Measurements from ENCODE around the gene ACP4. TPM values are rescaled to one million over a fixed set of nuclear protein-coding genes. Genes with fewer than 3 reads are reported as not detected.

Gene ACP4
- total and polyA plus RNA-seq, 2 experiments from 2014 or later = not detected

DNA sequence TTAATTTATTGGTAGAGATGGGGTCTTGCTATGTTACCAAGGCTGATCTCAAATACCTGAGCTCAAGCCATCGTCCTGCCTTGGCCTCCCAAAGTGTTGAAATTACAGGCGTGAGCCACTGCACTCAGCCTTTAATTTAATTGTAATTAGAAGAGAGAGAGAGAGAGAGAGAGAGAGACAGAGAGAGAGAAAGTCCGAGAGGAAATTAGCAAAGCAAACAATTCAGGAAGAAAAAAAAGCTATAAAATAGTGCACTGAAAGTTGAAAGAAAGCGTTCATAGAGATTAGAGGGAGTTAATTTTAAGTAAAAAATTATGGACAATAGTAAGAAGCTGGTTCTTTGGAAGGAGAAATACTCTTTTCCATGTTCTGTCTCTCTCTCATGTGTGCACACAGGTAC, 13.0 kb upstream of the ACP4 start:
- H4K20me1 ChIP-seq (replicated peaks; ENCODE audit: insufficient read depth) = no peaks in the 10 kb centered on the region
- peak overlapping the region; percentile 69 for H3K4me2 ChIP-seq
- peaks cover 33% of the 10 kb centered on the region for H3K36me3 Mint-ChIP-seq (ENCODE audit: low read depth)
- peaks cover 13% of the 10 kb centered on the region for H3K4me1 ChIP-seq (ENCODE audit: insufficient read depth)
- DNase-seq (ENCODE audit: low spot score) (no peak), ATAC-seq (no peak)
- TF ChIP-seq ZNF114 (CRISPR knock-in tag; IDR thresholded peaks at IDR 0.05) (no peak), EZH2 (IDR thresholded peaks at IDR 0.05; ENCODE audit: low read depth, unreplicated experiment) (no peak), EZH2phosphoT487 (IDR thresholded peaks at IDR 0.05; ENCODE audit: unreplicated experiment) (no peak), NANOG (IDR thresholded peaks at IDR 0.05; ENCODE audit: borderline replicate concordance) (no peak), STAT1 (IDR thresholded peaks at IDR 0.05; ENCODE audit: unreplicated experiment) (no peak), CREB1 (CRISPR knock-in tag; IDR thresholded peaks at IDR 0.05; ENCODE audit: low read depth) (no peak), POLR2AphosphoS5 (IDR thresholded peaks at IDR 0.05; ENCODE audit: low read depth) (no peak), REST (IDR thresholded peaks at IDR 0.05; ENCODE audit: unreplicated experiment) (no peak), JUNB (IDR thresholded peaks at IDR 0.05; ENCODE audit: unreplicated experiment) (no peak)
- TF ChIP-seq, protein P1, sequence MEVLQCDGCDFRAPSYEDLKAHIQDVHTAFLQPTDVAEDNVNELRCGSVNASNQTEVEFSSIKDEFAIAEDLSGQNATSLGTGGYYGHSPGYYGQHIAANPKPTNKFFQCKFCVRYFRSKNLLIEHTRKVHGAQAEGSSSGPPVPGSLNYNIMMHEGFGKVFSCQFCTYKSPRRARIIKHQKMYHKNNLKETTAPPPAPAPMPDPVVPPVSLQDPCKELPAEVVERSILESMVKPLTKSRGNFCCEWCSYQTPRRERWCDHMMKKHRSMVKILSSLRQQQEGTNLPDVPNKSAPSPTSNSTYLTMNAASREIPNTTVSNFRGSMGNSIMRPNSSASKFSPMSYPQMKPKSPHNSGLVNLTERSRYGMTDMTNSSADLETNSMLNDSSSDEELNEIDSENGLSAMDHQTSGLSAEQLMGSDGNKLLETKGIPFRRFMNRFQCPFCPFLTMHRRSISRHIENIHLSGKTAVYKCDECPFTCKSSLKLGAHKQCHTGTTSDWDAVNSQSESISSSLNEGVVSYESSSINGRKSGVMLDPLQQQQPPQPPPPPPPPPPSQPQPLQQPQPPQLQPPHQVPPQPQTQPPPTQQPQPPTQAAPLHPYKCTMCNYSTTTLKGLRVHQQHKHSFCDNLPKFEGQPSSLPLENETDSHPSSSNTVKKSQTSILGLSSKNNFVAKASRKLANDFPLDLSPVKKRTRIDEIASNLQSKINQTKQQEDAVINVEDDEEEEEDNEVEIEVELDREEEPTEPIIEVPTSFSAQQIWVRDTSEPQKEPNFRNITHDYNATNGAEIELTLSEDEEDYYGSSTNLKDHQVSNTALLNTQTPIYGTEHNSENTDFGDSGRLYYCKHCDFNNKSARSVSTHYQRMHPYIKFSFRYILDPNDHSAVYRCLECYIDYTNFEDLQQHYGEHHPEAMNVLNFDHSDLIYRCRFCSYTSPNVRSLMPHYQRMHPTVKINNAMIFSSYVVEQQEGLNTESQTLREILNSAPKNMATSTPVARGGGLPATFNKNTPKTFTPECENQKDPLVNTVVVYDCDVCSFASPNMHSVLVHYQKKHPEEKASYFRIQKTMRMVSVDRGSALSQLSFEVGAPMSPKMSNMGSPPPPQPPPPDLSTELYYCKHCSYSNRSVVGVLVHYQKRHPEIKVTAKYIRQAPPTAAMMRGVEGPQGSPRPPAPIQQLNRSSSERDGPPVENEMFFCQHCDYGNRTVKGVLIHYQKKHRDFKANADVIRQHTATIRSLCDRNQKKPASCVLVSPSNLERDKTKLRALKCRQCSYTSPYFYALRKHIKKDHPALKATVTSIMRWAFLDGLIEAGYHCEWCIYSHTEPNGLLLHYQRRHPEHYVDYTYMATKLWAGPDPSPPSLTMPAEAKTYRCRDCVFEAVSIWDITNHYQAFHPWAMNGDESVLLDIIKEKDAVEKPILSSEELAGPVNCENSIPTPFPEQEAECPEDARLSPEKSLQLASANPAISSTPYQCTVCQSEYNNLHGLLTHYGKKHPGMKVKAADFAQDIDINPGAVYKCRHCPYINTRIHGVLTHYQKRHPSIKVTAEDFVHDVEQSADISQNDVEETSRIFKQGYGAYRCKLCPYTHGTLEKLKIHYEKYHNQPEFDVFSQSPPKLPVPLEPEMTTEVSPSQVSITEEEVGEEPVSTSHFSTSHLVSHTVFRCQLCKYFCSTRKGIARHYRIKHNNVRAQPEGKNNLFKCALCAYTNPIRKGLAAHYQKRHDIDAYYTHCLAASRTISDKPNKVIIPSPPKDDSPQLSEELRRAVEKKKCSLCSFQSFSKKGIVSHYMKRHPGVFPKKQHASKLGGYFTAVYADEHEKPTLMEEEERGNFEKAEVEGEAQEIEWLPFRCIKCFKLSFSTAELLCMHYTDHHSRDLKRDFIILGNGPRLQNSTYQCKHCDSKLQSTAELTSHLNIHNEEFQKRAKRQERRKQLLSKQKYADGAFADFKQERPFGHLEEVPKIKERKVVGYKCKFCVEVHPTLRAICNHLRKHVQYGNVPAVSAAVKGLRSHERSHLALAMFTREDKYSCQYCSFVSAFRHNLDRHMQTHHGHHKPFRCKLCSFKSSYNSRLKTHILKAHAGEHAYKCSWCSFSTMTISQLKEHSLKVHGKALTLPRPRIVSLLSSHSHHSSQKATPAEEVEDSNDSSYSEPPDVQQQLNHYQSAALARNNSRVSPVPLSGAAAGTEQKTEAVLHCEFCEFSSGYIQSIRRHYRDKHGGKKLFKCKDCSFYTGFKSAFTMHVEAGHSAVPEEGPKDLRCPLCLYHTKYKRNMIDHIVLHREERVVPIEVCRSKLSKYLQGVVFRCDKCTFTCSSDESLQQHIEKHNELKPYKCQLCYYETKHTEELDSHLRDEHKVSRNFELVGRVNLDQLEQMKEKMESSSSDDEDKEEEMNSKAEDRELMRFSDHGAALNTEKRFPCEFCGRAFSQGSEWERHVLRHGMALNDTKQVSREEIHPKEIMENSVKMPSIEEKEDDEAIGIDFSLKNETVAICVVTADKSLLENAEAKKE (CRISPR knock-in tag; IDR thresholded peaks at IDR 0.05) = no peak
- TF ChIP-seq, protein P2, sequence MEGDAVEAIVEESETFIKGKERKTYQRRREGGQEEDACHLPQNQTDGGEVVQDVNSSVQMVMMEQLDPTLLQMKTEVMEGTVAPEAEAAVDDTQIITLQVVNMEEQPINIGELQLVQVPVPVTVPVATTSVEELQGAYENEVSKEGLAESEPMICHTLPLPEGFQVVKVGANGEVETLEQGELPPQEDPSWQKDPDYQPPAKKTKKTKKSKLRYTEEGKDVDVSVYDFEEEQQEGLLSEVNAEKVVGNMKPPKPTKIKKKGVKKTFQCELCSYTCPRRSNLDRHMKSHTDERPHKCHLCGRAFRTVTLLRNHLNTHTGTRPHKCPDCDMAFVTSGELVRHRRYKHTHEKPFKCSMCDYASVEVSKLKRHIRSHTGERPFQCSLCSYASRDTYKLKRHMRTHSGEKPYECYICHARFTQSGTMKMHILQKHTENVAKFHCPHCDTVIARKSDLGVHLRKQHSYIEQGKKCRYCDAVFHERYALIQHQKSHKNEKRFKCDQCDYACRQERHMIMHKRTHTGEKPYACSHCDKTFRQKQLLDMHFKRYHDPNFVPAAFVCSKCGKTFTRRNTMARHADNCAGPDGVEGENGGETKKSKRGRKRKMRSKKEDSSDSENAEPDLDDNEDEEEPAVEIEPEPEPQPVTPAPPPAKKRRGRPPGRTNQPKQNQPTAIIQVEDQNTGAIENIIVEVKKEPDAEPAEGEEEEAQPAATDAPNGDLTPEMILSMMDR (conservative IDR thresholded peaks at IDR 0.05; ENCODE audit: low read depth in 2 of 2) = no peak
- TF ChIP-seq, protein P3, sequence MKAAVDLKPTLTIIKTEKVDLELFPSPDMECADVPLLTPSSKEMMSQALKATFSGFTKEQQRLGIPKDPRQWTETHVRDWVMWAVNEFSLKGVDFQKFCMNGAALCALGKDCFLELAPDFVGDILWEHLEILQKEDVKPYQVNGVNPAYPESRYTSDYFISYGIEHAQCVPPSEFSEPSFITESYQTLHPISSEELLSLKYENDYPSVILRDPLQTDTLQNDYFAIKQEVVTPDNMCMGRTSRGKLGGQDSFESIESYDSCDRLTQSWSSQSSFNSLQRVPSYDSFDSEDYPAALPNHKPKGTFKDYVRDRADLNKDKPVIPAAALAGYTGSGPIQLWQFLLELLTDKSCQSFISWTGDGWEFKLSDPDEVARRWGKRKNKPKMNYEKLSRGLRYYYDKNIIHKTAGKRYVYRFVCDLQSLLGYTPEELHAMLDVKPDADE (IDR thresholded peaks at IDR 0.05) = no peak
- no peak overlapping the region for H3K27ac Mint-ChIP-seq
- H3K27me3 Mint-ChIP-seq (ENCODE audit: insufficient read depth, low read depth, poor library complexity) = peaks cover 10% of the 10 kb centered on the region
- H3K4me3 ChIP-seq = peak overlapping the region; percentile 37
- H3K9me2 ChIP-seq (ENCODE audit: insufficient read depth) = no peaks in the 10 kb centered on the region
- no peaks in the 10 kb centered on the region for H3K4me1 Mint-ChIP-seq
- peaks cover 97% of the 10 kb centered on the region for H3K9me3 Mint-ChIP-seq
- H3K36me3 ChIP-seq (ENCODE audit: insufficient read depth) = no peaks in the 10 kb centered on the region
- H3K27me3 ChIP-seq (ENCODE audit: insufficient read depth) = peaks cover 76% of the 10 kb centered on the region
- H2AFZ ChIP-seq = no peak overlapping the region
- H3K79me2 ChIP-seq (replicated peaks; ENCODE audit: insufficient read depth) = no peaks in the 10 kb centered on the region
- H3K4me3 Mint-ChIP-seq = no peak overlapping the region
- H3F3A ChIP-seq (replicated peaks; ENCODE audit: low read depth) = peaks cover 4% of the 10 kb centered on the region
- no peak overlapping the region for H3K27ac ChIP-seq (ENCODE audit: low read depth)

Measured in GM23338 (cell line).